GM19043 (cell line): Measurements from ENCODE around the gene AP1M1.

Experiments used
- ATAC-seq: cut with Tn5 transposase; IDR thresholded peaks from one replicate; pipeline ENCODE4 v1.9.1; 2021; ENCODE audit warnings: low read depth; ENCODE audit not compliant: unreplicated experiment

AP1M1 gene

DNA sequence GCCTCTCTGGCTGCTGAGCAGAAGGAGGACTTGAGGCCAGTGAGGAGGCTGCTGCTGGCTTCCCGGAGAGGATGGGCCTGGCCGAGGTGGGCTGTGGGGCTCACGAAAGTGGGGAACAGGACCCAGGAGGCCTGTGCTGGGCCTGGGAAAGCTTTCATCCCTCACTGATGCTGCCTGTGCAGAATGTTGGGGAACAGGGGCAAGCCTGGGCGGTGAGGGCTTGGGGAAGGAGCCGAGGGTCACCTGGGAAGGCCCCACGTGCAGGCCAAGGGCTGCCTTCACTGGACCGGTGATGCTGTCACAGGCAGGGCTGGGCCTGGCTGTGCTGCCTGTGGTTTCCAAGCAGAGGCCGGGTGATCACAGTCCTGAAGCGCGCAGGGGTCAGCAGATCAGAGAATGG is 9.4 kb downstream of the AP1M1 start:
- no peak for ATAC-seq

DNA sequence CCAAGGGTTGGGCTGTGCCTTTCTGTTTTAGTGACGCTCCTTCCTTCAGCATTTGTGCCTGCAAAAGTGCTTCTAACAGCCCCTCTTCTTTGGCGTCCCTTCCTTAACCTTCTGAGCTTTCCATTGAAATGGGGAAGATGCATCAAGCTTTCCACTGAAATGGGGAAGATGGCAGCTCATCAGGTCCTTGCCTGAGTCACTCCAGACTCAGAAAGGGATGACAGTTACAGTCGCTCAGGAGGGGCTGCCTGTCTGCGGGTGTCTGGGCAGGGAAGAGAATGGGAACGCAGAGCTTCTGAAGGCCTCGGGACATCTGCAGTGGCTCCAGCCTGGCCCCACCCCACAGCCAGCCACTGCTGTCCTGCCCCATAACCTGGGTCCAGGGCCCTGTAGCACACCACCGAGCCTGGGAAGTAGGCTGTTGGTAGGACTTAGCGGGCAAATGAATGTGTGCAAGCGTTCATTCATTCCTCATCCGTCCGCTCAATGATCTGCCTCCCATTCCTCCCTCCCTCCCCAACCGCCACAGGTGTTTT is 9.8 kb downstream of the AP1M1 start:
- ATAC-seq: no peak

DNA sequence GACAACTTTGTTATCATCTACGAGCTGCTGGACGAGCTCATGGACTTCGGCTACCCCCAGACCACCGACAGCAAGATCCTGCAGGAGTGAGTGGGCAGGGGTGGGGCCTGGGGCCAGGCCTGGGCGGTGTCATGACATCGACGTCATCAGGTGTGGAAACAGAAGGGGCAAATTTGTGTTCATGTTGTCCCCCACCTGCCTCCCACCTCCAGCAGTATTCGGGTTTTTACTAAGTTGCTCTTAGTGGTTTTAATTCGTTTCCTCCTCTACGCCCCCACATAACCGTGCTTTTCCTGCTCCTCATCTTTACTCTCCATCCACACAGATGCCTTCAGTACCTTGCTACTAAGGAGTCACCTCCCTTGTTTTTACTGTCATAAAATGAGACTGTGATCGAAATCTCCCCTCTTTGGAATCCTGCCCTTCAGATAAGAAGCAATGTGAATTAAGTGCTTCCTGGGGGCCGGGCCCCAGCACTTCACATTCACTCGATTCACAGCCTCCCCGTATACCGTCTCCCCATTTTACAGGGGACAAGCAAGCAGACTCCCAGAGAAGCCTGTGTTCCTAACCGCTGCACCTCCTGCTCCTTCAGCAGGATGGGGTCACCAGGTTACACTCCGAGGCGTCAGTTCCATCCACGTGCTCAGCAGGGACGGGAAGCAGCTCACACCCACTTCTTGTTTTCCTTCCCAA is 10.5 kb downstream of the AP1M1 start:
- no peak for ATAC-seq

DNA sequence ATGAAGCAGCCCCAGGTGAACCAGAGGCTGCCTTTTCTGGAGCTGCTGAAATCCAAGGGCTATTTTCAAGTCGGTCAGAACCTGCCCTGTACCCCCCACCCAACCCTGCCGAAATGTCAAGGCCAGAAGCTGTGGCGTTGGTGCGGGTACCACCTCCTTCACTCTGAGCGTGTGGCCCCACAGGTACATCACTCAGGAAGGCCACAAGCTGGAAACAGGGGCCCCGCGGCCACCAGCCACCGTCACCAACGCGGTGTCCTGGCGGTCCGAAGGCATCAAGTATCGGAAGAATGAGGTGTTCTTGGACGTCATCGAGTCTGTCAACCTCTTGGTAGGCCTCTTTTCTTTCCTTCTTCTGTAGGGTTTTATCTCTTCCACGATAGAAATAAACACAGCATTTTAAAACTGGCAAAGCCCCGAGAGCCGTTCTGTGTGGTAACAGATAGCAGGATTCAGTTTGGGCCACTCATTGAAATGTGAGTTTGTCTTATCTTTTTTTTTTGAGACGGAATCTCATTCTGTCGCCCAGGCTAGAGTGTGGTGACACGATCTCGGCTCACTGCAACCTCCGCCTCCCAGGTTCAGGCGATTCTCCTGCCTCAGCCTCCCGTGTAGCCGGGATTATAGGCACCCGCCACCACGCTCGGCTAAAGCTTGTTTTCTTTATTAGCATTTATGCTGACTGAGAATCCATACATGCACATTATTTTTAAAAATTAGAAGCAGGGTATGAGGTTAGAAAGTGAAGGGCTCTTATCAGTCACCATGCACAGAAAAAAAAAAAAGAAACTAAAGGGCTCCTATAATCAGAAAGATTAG is 11.3 kb downstream of the AP1M1 start:
- ATAC-seq: no peak

DNA sequence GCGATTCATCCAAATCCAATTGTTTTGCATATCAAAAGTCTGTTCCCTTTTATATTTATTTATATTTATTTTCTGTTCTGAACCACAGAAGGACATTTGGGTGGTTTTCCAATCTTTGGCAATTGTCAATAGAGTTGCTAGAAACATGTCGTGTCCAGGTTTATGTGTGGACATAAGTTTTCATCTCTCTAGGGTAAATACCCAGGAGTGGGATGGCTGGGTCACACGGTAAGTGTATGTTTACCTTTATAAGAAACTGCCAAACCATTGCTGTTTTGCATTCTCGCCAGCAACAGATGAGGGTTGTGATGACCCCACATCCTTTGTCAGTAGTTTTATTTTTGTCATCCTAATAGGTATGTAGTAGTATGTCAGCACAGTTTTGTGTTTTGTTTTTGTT is 12.5 kb downstream of the AP1M1 start:
- no peak for ATAC-seq

DNA sequence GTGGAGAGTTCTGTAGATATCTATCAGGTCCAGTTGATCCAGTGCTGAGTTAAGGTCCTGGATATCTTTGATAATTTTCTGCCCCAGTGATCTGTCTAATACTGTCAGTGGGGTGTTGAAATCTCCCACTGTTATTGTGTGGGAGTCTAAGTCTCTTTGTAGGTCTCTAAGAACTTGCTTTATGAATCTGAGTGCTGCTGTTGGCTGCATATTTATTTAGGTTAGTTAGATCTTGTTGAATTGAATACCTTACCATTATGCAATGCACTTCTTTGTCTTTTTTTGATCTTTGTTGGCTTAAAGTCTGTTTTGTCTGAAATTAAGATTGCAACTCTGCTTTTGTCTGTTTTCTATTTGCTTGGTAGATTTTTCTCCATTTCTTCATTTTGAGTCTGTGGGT is 15.4 kb downstream of the AP1M1 start:
- no peak for ATAC-seq

DNA sequence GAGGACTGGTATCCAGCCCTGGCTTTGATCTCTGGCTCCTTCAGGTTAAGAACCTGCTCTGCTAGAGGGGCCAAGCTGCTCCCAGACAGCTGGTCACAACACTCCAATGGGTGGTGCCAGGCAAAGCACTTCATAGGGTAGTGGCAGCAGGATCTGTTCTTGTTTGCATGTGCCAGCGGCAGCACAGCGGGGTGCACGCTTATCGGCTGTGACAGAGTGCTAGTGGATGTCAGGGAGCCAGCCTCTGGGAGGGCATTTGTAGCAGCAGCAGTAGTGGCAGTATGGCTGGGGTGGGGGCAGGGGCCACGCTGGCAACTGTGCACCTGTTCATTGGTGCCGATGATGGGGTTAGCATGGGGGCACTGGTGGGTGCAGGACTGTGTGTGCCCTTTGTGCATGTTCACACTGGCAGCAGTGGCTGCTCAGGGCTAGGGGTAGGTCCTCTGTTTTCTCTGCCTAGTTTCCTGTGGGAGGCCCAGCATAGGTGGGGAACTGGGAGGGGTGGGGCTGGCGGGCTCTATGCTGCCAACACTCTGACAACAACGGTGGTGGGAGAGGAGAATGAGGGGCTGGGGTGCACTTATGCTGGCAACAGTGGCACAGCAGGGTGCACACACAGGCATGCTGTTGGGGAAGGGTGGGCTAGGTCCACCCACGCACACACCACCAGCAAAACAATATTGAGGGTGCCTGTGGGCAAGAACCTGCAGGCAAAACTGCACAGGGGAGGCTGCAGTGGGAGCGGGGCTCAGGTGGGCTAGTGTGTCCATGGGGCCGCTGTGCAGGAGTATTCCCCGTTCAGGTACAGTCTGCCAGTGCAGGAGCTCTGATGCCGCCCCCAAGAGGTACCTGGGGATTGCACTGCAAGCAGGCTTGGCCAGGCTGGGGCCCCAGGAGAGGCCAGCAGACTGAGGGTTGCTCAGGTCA is 19.3 kb downstream of the AP1M1 start:
- ATAC-seq: no peak

DNA sequence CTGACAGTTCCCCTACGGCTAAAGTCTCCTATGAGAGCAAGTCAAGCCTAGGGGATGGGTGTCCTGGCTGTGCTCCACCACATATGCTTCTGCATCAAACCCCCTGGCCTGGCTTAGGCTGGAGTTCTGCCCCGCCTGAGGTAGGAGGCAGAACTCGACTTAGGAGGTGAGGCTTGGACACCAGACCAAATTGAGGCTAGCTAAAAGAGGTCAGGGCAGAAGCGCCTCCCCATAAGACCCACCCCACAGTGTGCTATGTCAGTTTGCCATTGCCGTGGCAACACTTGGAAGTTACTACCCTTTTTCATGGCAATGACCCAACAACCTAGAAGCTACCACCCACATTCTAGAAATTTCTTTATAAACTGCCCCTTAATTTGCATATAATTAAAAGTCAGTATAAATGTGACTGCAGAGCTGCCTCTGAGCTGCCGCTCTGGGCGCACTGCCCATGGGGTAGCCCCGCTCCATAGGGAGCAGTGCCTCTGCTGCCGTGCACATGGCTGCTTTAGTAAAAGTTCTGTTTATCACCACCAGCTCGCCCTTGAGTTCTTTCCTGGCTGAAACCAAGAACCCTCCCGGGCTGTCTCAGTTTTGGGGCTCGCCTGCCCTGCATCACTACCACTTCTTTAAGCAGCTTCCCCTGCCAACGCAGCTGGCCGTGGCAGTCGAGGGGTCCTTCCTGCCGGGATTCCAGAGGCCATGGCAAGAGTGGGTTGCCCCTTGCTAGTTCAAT is 20.2 kb downstream of the AP1M1 start:
- ATAC-seq: no peak

DNA sequence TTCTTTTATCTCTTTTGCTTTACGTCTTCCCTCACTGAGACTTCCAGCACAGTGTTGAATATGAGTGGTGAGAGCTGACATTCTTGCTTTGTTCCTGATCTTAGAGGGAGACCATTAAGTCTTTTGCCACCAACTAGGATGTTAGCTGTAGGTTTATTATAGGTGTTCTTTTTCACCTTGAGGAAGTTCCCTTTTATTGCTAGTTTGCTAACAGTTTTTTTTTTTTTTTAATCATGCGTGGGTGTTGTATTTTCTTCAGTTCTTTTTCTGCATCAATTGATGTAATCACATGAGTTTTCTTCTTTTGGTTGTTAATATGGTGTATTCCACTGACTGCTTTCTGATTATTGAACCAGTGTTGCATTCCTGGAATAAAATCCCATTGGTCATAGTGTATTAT is 21.1 kb downstream of the AP1M1 start:
- no peak for ATAC-seq

DNA sequence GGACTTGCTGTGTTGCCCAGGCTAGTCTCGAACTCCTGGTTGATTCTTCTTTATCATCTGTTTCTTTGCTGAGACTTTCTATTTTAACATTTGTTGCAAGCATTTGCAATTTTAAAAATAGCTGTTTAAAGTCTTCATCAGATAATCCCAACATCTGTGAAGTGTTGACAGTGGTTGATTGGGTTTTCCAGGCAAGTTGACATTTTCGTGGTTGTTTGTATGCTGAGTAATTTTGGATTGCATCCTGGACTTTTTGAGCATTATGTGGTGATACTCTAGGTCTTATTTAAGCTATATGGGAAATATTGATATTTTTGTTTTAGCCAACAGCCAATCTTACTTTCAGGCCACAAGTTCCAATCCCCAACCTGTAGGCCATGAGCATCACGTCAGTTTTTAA is 25.1 kb downstream of the AP1M1 start:
- ATAC-seq: no peak

DNA sequence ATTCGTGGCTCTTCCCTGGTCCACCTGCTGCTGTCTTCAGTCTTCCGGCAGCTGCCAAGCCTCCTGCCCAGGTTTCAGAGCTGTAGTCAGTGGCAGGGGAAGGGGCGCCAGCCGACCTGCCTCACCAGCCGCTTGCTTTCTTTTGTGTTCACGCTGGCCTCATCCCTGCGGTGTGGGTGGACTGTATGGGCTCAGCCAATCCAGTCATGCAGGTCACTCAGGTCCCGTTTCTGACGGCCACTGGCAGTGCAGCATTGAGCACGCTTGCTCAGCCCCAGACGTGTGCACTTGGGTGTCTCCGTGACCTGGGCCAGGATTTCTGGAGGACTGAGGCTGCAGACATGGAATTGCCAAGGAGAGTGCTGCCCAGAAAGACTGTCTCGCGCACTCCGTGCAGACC is 26.0 kb downstream of the AP1M1 start:
- ATAC-seq: no peak

DNA sequence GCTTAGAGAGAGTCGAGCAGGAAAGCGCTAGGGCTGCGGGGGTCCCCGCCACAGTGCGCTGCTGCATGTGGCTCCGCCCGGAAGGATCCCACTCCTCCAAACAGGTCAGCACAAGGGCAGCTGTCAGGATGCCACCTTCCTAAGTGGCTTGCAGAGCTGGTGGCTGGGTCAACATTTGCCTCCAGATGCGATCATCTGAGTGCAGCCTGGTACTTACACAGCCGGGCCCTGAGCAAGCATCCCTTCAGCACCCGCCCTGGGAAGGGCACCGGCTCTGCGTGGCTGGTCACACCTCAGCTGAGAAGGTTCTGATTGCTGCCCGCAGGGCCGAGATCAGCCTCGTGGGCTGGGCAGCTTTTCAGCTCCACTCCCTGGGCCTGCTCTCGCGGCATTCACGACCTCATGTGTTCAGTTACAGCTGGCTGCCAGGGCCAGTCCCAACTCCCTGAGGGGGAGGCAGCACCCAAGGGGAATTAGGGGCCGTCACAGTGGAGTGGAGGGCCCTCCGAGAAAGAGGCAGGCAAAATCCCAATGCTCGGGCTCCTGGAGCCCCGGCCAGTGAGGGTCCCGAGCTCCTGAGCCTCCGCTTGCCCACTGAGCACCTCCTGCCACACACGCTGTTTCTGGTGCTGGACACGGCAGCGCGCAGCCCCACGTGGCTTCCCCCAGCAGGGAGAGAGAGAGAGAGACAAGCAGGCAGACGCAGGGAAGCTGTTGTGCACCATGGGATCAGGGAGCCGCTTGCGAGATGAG is 26.8 kb downstream of the AP1M1 start:
- ATAC-seq: no peak

DNA sequence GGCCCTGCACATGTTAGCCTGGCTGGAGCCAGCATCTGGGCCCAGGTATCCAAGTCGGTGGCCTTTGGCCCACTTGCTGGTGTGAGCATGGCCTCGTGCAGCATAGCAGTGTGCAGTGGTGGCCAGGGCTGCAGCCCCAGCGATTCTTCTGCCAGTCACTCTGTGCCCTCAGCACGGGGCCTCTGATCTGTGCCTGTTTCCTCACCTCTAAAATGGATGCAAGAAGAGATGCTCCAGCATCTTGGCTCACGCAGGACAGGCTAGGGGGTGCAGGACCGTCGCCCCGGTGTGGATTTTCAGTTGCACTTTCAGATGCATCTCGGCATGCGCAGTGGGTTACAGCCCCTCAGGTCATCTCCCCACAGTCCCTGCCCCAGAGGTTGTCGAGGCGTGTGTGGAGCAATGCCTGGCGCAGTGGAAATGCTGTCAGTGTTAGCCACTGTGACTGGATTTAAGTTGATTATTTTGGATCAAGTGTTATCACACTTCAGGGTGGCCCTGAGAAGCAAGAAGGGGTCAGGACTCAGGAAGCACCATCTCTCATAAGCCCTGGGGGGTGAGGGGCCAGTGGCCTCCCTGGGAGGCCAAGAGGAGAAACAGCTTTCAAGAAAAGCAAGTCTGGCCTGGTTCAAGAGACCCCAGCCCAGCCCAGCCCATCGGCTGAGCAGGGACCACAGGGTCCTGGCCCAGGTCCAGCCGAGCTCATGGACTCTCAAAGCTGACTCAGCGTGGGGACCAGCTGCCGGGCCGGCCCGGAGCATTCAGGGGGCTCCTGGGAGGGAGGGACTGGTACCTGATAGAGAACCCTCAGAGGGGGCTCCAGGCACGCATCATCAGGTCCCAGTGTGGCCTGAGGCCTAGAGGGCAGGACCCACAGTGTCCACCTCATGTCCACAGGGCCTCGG is 27.8 kb downstream of the AP1M1 start:
- no peak for ATAC-seq

DNA sequence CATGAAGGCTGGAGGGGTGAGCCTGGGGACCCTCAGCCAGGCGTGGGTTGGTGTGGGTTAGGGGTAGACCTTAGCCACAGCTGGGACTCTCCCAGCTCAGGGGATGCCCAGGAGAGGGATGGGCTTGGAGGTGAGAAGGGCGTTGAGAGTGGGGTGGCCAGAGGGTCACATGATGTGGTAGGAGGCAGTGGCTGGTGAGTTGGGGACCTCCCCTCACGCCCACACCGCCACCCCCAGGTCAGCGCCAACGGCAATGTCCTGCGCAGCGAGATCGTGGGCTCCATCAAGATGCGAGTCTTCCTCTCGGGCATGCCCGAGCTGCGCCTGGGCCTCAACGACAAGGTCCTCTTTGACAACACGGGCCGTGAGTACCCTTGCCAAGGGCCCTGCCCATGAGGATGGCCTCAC is 28.5 kb downstream of the AP1M1 start:
- ATAC-seq: no peak

DNA sequence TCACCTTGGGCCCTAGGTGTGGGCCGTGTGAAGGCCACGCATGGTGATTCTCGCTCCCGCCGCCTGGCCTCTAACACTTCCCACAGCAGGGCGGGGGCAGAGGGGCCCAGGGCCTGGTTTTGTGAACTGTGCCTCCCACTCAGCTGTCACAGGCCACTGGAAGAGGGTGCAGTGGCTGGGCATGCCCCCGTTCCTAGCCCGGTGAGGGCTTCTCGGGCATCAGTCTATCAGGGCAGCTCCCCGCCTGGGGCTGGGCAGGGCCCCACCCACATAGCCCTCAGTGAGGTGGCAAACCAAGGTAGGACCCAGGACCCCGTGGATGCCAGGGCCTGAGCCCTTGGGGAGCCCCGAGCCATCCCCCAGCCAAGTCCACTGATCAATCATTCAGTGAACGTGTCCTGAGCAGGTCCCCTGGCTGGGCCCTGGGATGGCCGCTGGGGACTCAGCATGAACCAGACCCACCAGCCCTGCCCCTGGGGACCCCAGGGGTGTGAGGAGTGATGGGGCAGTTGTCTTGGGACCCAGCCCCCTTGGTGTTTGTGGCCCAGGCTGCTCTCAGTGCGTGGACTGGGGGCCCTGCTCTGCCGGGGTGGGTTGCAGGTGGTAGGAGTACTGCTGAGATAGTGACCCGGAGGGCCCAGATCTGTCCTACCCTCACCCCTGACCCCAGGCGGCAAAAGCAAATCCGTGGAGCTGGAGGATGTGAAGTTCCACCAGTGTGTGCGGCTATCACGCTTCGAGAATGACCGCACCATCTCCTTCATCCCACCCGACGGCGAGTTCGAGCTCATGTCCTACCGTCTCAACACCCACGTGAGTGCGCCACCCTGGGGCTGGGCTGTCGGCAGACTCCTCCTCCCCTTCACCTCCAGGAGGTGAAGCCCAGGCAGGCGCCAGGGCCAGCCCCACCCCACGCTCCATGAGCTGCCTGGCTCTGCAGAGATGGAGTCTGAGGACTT is 29.4 kb downstream of the AP1M1 start:
- no peak for ATAC-seq

DNA sequence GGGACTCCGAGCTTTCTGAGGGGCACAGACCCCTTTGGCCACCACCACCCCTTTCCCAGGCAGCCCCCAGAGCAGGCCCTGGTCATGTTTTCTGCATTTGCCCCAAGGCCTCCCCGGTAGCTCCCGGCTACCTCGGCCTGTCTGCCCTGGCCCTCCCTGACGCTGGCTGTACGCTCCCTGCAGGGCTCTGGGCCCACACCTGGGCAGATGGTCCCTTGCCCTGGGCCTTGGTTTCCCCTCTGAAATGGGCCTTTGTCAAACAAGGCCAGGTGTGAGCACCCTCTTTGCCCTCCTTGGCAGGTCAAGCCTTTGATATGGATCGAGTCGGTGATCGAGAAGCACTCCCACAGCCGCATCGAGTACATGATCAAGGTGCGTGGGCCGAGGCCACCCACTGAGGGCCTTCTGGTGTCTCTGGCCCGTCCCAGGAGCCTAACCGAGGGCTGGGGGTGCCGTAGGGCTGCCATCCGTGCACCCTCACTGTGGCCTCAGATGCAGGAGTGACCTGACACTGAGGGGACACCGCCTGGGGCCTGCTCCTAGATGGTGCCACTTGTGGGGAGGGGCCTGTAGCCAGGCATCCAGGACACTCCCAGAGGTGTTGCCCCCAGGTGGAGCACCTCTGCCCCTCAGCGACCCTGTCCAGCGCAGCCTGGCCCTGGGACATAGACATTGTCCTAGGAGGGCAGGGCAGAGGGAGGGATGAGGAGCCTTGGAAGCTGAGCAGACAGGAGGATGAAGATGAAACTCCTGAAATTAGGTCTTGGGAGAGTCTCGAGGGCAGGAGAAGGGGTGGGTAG is 30.3 kb downstream of the AP1M1 start:
- no peak for ATAC-seq
